ENCODE results near the gene HOOK2.
"Not testable (repeated sequence)": the region's sequence is repeated elsewhere in the genome, so short reads cannot be mapped to it uniquely, and the experiment has no call there.

Gene HOOK2
- long read RNA-seq, donor 1, transcript HOOK2-210 (3 exons, 890 nt) = major isoform, 10 of 22 reads
- long read RNA-seq, donor 1, transcript HOOK2-201 (22 exons, 2,603 nt) = minor isoform, 5 of 22 reads
- long read RNA-seq, donor 1, partial matches to known transcripts = 5 of 22 reads
- long read RNA-seq, donor 1, other reads (novel, unspliced or antisense) = 0 of 22 reads
- long read RNA-seq, donor 2, partial matches to known transcripts = 0 of 4 reads
- long read RNA-seq, donor 2, other reads (novel, unspliced or antisense) = 0 of 4 reads
- long read RNA-seq, donor 3, transcript HOOK2-210 (3 exons, 890 nt) = major isoform, 6 of 13 reads
- long read RNA-seq, donor 3, transcript HOOK2-201 (22 exons, 2,603 nt) = minor isoform, 5 of 13 reads
- long read RNA-seq, donor 3, partial matches to known transcripts = 0 of 13 reads
- long read RNA-seq, donor 3, other reads (novel, unspliced or antisense) = 0 of 13 reads
- long read RNA-seq, donor 4, transcript HOOK2-210 (3 exons, 890 nt) = major isoform, 9 of 63 reads
- long read RNA-seq, donor 4, partial matches to known transcripts = 26 of 63 reads
- long read RNA-seq, donor 4, other reads (novel, unspliced or antisense) = 21 of 63 reads
- long read RNA-seq, donor 5, transcript HOOK2-210 (3 exons, 890 nt) = major isoform, 6 of 127 reads
- long read RNA-seq, donor 5, partial matches to known transcripts = 72 of 127 reads
- long read RNA-seq, donor 5, other reads (novel, unspliced or antisense) = 45 of 127 reads
- long read RNA-seq, donor 6, transcript HOOK2-210 (3 exons, 890 nt) = major isoform, 8 of 52 reads
- long read RNA-seq, donor 6, partial matches to known transcripts = 12 of 52 reads
- long read RNA-seq, donor 6, other reads (novel, unspliced or antisense) = 27 of 52 reads
- long read RNA-seq, donor 7 = 0 reads
- long read RNA-seq, donor 8, transcript HOOK2-210 (3 exons, 890 nt) = major isoform, 10 of 58 reads
- long read RNA-seq, donor 8, partial matches to known transcripts = 43 of 58 reads
- long read RNA-seq, donor 8, other reads (novel, unspliced or antisense) = 0 of 58 reads

GRCh38 chr19:12774588-12775555 is at the start of gene HOOK2:
HOOK2 (minus strand) TSS chr19:12775552; CDS start chr19:12775449, 103 bp downstream.
- peak; percentile 87 for DNase-seq

GRCh38 chr19:12821761-12822160 is 46.4 kb upstream of the HOOK2 start:
- no peak for DNase-seq

- not testable (repeated sequence) for DNase-seq
These were observed 42.5 kb upstream of the HOOK2 start for GRCh38 chr19:12817810-12818209.

GRCh38 chr19:12817188-12817587 is 41.8 kb upstream of the HOOK2 start:
- not testable (repeated sequence) for DNase-seq

GRCh38 chr19:12815088-12815487 is 39.7 kb upstream of the HOOK2 start:
- DNase-seq = no peak

GRCh38 chr19:12806242-12807081 is 31.1 kb upstream of the HOOK2 start, which contains the start of gene RNASEH2A:
RNASEH2A (plus strand) TSS chr19:12806584; CDS start chr19:12806674, 90 bp downstream.
- DNase-seq = peak; percentile 83

- no peak for DNase-seq
These were observed 28.7 kb upstream of the HOOK2 start for GRCh38 chr19:12804051-12804450.

- no peak for DNase-seq
These were observed 27.1 kb upstream of the HOOK2 start for GRCh38 chr19:12802267-12803106.

- peak; percentile 90 for DNase-seq
These were observed 26.3 kb upstream of the HOOK2 start, which contains the start of the genes PRDX2 and THSD8 for GRCh38 chr19:12801466-12802266. PRDX2 (minus strand) TSS chr19:12801800; CDS start chr19:12801261, 539 bp downstream. THSD8 (plus strand) TSS chr19:12802069; CDS start chr19:12802072, 3 bp downstream.

GRCh38 chr19:12800923-12801465 is 25.6 kb upstream of the HOOK2 start:
- DNase-seq = no peak

- DNase-seq = no peak
These were observed 25.1 kb upstream of the HOOK2 start for GRCh38 chr19:12800466-12800770.

- no peak for DNase-seq
These were observed 24.6 kb upstream of the HOOK2 start for GRCh38 chr19:12799742-12800465.

- not testable (repeated sequence) for DNase-seq
These were observed 22.3 kb upstream of the HOOK2 start for GRCh38 chr19:12797607-12798006.

GRCh38 chr19:12797141-12797587 is 21.8 kb upstream of the HOOK2 start:
- DNase-seq = no peak

- DNase-seq = peak; percentile 67
These were observed 21.1 kb upstream of the HOOK2 start for GRCh38 chr19:12796146-12797071.

- DNase-seq = no peak
These were observed 19.6 kb upstream of the HOOK2 start for GRCh38 chr19:12794971-12795381.
